Mucosa of gallbladder (tissue), 1 donor: Measurements from ENCODE around the gene NACC2. TPM values are rescaled to one million over a fixed set of nuclear protein-coding genes. Genes with fewer than 3 reads are reported as not detected.
"Not testable (repeated sequence)": the region's sequence is repeated elsewhere in the genome, so short reads cannot be mapped to it uniquely, and the experiment has no call there.

Experiments
- DNase-seq: peaks from one replicate; pipeline ENCODE4 v3.0.0-alpha.2; 2020; ENCODE audit warnings: low spot score
- total RNA-seq: library from RNA; stranded (reverse); gene quantifications from one replicate; pipeline ENCODE4 v1.2.1, GENCODE V29; 2021
- donor health status: DM: no; HTN: no; CAD: no.

The NACC2 gene
- total RNA-seq, 1 donor from 2014 or later: 59.6 TPM

GRCh38 chr9:136110082-136111061, 15.3 kb upstream of the NACC2 start:
- no peak for DNase-seq

GRCh38 chr9:136109351-136110081, 14.4 kb upstream of the NACC2 start:
- DNase-seq: peak; percentile 94

- no peak for DNase-seq
Measured at GRCh38 chr9:136108648-136109266, 13.7 kb upstream of the NACC2 start.

- no peak for DNase-seq
Measured at GRCh38 chr9:136107953-136108647, 13.0 kb upstream of the NACC2 start.

- peak; percentile 63 for DNase-seq
Measured at GRCh38 chr9:136107155-136107952, 12.3 kb upstream of the NACC2 start.

- no peak for DNase-seq
Measured at GRCh38 chr9:136105398-136106135, 10.5 kb upstream of the NACC2 start.

GRCh38 chr9:136104916-136105315, 9.8 kb upstream of the NACC2 start:
- DNase-seq: no peak

- no peak for DNase-seq
Measured at GRCh38 chr9:136104488-136104800, 9.4 kb upstream of the NACC2 start.

- no peak for DNase-seq
Measured at GRCh38 chr9:136103651-136104487, 8.8 kb upstream of the NACC2 start.

GRCh38 chr9:136101615-136102074, 6.6 kb upstream of the NACC2 start:
- not testable (repeated sequence) for DNase-seq

GRCh38 chr9:136100700-136101614, 5.9 kb upstream of the NACC2 start:
- no peak for DNase-seq

- DNase-seq: no peak
Measured at GRCh38 chr9:136099542-136099941, 4.5 kb upstream of the NACC2 start.

GRCh38 chr9:136098844-136099243, 3.8 kb upstream of the NACC2 start:
- no peak for DNase-seq

GRCh38 chr9:136098210-136098609, 3.1 kb upstream of the NACC2 start:
- DNase-seq: no peak

GRCh38 chr9:136096505-136097001, 1.5 kb upstream of the NACC2 start:
- DNase-seq: no peak

GRCh38 chr9:136093995-136094881, 851 bp downstream of the NACC2 start:
- DNase-seq: peak; percentile 66
